ENCODE measurements around the gene TRAPPC12.

The TRAPPC12 gene

GRCh38 chr2:3414133-3414860, 34.8 kb downstream of the TRAPPC12 start:
- H3K27ac ChIP-seq (ENCODE audit: insufficient read depth in 1 of 2, low read depth in 1 of 2, low read length in 2 of 2, poor library complexity in 1 of 2, severe bottlenecking in 2 of 2): no peak overlapping the region
- ChIA-PET CTCF (interaction anchor here (2.2 kb wide), 1 partner anchor 9 kb away, joined by 12 read pairs; no protein-coding TSS in a partner anchor), POLR2A (no interaction called here)
- DNase-seq: no peak
- no peaks in the 10 kb centered on the region for H3K9me3 ChIP-seq (ENCODE audit: control extremely low read depth in 1 of 5, control insufficient read depth in 4 of 5, insufficient read depth in 2 of 5, low read depth in 1 of 5, low read length in 4 of 5)
- 94% methylated on average over 20 of the region's 25 CpGs for WGBS (ENCODE audit: insufficient coverage)
- H3K36me3 ChIP-seq (ENCODE audit: control insufficient read depth in 4 of 4, insufficient read depth in 4 of 4, low read length in 3 of 4): peaks cover 0 to 29% (median 14%) of the 10 kb centered on the region in 4 experiments
- H3K27me3 ChIP-seq (replicated peaks in 2 of 5; ENCODE audit: control insufficient read depth in 4 of 5, insufficient read depth in 5 of 5, low read length in 4 of 5): no peaks in the 10 kb centered on the region
- no peaks in the 10 kb centered on the region for H3K4me1 ChIP-seq (ENCODE audit: control extremely low read depth in 1 of 4, control insufficient read depth in 4 of 4, insufficient read depth in 4 of 4, low read length in 3 of 4)
- no peak overlapping the region for H3K4me3 ChIP-seq (ENCODE audit: control insufficient read depth in 1 of 7, extremely low read depth in 1 of 7, insufficient read depth in 4 of 7, low read depth in 2 of 7, low read length in 6 of 7)

GRCh38 chr2:3418766-3419404, 39.4 kb downstream of the TRAPPC12 start:
- Histone ChIP-seq H3K36me3 (ENCODE audit: control insufficient read depth in 4 of 4, insufficient read depth in 4 of 4, low read length in 3 of 4) (peaks cover 0 to 63% (median 28%) of the 10 kb centered on the region in 4 experiments), H3K4me1 (ENCODE audit: control extremely low read depth in 1 of 4, control insufficient read depth in 4 of 4, insufficient read depth in 4 of 4, low read length in 3 of 4) (no peaks in the 10 kb centered on the region), H3K9me3 (ENCODE audit: control extremely low read depth in 1 of 5, control insufficient read depth in 4 of 5, insufficient read depth in 2 of 5, low read depth in 1 of 5, low read length in 4 of 5) (no peaks in the 10 kb centered on the region), H3K27me3 (replicated peaks in 2 of 5; ENCODE audit: control insufficient read depth in 4 of 5, insufficient read depth in 5 of 5, low read length in 4 of 5) (no peaks in the 10 kb centered on the region), H3K27ac (ENCODE audit: insufficient read depth in 1 of 2, low read depth in 1 of 2, low read length in 2 of 2, poor library complexity in 1 of 2, severe bottlenecking in 2 of 2) (no peak overlapping the region), H3K4me3 (ENCODE audit: control insufficient read depth in 1 of 7, extremely low read depth in 1 of 7, insufficient read depth in 4 of 7, low read depth in 2 of 7, low read length in 6 of 7) (no peak overlapping the region)
- ChIA-PET POLR2A (no interaction called here), CTCF (interaction anchor here (0.7 kb wide), 1 partner anchor 176 kb away, joined by 3 read pairs; the partner anchor contains the start of gene COLEC11)
- DNase-seq: no peak
- WGBS (ENCODE audit: insufficient coverage): 94% methylated on average over 10 of the region's 11 CpGs

GRCh38 chr2:3420076-3420768, 40.7 kb downstream of the TRAPPC12 start:
- POLR2A ChIA-PET: no interaction called here
- Histone ChIP-seq H3K27ac (ENCODE audit: insufficient read depth in 1 of 2, low read depth in 1 of 2, low read length in 2 of 2, poor library complexity in 1 of 2, severe bottlenecking in 2 of 2) (no peak overlapping the region), H3K9me3 (ENCODE audit: control extremely low read depth in 1 of 5, control insufficient read depth in 4 of 5, insufficient read depth in 2 of 5, low read depth in 1 of 5, low read length in 4 of 5) (no peaks in the 10 kb centered on the region), H3K27me3 (replicated peaks in 2 of 5; ENCODE audit: control insufficient read depth in 4 of 5, insufficient read depth in 5 of 5, low read length in 4 of 5) (no peaks in the 10 kb centered on the region), H3K4me1 (ENCODE audit: control extremely low read depth in 1 of 4, control insufficient read depth in 4 of 4, insufficient read depth in 4 of 4, low read length in 3 of 4) (no peaks in the 10 kb centered on the region), H3K4me3 (ENCODE audit: control insufficient read depth in 1 of 7, extremely low read depth in 1 of 7, insufficient read depth in 4 of 7, low read depth in 2 of 7, low read length in 6 of 7) (no peak overlapping the region), H3K36me3 (ENCODE audit: control insufficient read depth in 4 of 4, insufficient read depth in 4 of 4, low read length in 3 of 4) (peaks cover 3 to 65% (median 32%) of the 10 kb centered on the region in 4 experiments)
- CTCF ChIA-PET: interaction anchor here (1.4 kb wide), 1 partner anchor 230 kb away, joined by 3 read pairs; no protein-coding TSS in a partner anchor
- 98% methylated on average over 9 of the region's 13 CpGs for WGBS (ENCODE audit: insufficient coverage)
- DNase-seq: no peak

- H3K4me1 ChIP-seq (ENCODE audit: control extremely low read depth in 1 of 4, control insufficient read depth in 4 of 4, insufficient read depth in 4 of 4, low read length in 3 of 4): no peaks in the 10 kb centered on the region
- ChIA-PET POLR2A (no interaction called here), CTCF (interaction anchor here (1.2 to 1.4 kb wide), 2 partner anchors 41 to 229 kb away, joined by 3 read pairs; no protein-coding TSS in a partner anchor)
- H3K36me3 ChIP-seq (ENCODE audit: control insufficient read depth in 4 of 4, insufficient read depth in 4 of 4, low read length in 3 of 4): peaks cover 9 to 70% (median 34%) of the 10 kb centered on the region in 4 experiments
- H3K4me3 ChIP-seq (ENCODE audit: control insufficient read depth in 1 of 7, extremely low read depth in 1 of 7, insufficient read depth in 4 of 7, low read depth in 2 of 7, low read length in 6 of 7): no peak overlapping the region
- H3K9me3 ChIP-seq (ENCODE audit: control extremely low read depth in 1 of 5, control insufficient read depth in 4 of 5, insufficient read depth in 2 of 5, low read depth in 1 of 5, low read length in 4 of 5): no peaks in the 10 kb centered on the region
- no peak overlapping the region for H3K27ac ChIP-seq (ENCODE audit: insufficient read depth in 1 of 2, low read depth in 1 of 2, low read length in 2 of 2, poor library complexity in 1 of 2, severe bottlenecking in 2 of 2)
- H3K27me3 ChIP-seq (replicated peaks in 2 of 5; ENCODE audit: control insufficient read depth in 4 of 5, insufficient read depth in 5 of 5, low read length in 4 of 5): no peaks in the 10 kb centered on the region
- DNase-seq: no peak
- 99% methylated on average over 8 of the region's 14 CpGs for WGBS (ENCODE audit: insufficient coverage)
Observed at GRCh38 chr2:3420769-3421397, 41.4 kb downstream of the TRAPPC12 start.

GRCh38 chr2:3421580-3421979, 42.1 kb downstream of the TRAPPC12 start:
- H3K4me3 ChIP-seq (ENCODE audit: control insufficient read depth in 1 of 7, extremely low read depth in 1 of 7, insufficient read depth in 4 of 7, low read depth in 2 of 7, low read length in 6 of 7): no peak overlapping the region
- no peaks in the 10 kb centered on the region for H3K4me1 ChIP-seq (ENCODE audit: control extremely low read depth in 1 of 4, control insufficient read depth in 4 of 4, insufficient read depth in 4 of 4, low read length in 3 of 4)
- H3K27me3 ChIP-seq (replicated peaks in 2 of 5; ENCODE audit: control insufficient read depth in 4 of 5, insufficient read depth in 5 of 5, low read length in 4 of 5): no peaks in the 10 kb centered on the region
- ChIA-PET POLR2A (no interaction called here), CTCF (interaction anchor here (1.2 kb wide), 1 partner anchor 40 kb away, joined by 3 read pairs; no protein-coding TSS in a partner anchor)
- H3K27ac ChIP-seq (ENCODE audit: insufficient read depth in 1 of 2, low read depth in 1 of 2, low read length in 2 of 2, poor library complexity in 1 of 2, severe bottlenecking in 2 of 2): no peak overlapping the region
- 94% methylated on average over 16 of the region's 19 CpGs for WGBS (ENCODE audit: insufficient coverage)
- H3K36me3 ChIP-seq (ENCODE audit: control insufficient read depth in 4 of 4, insufficient read depth in 4 of 4, low read length in 3 of 4): peaks cover 9 to 77% (median 40%) of the 10 kb centered on the region in 4 experiments
- no peak for DNase-seq
- H3K9me3 ChIP-seq (ENCODE audit: control extremely low read depth in 1 of 5, control insufficient read depth in 4 of 5, insufficient read depth in 2 of 5, low read depth in 1 of 5, low read length in 4 of 5): no peaks in the 10 kb centered on the region

- no peaks in the 10 kb centered on the region for H3K9me3 ChIP-seq (ENCODE audit: control extremely low read depth in 1 of 5, control insufficient read depth in 4 of 5, insufficient read depth in 2 of 5, low read depth in 1 of 5, low read length in 4 of 5)
- H3K27ac ChIP-seq (ENCODE audit: insufficient read depth in 1 of 2, low read depth in 1 of 2, low read length in 2 of 2, poor library complexity in 1 of 2, severe bottlenecking in 2 of 2): no peak overlapping the region
- CTCF ChIA-PET: interaction anchor here (0.8 to 3.1 kb wide), 11 partner anchors 9 to 230 kb away, joined by 3 to 19 read pairs (median 8); no protein-coding TSS in a partner anchor
- H3K27me3 ChIP-seq (replicated peaks in 2 of 5; ENCODE audit: control insufficient read depth in 4 of 5, insufficient read depth in 5 of 5, low read length in 4 of 5): no peaks in the 10 kb centered on the region
- peaks cover 11 to 83% (median 44%) of the 10 kb centered on the region in 4 experiments for H3K36me3 ChIP-seq (ENCODE audit: control insufficient read depth in 4 of 4, insufficient read depth in 4 of 4, low read length in 3 of 4)
- POLR2A ChIA-PET: no interaction called here
- H3K4me1 ChIP-seq (ENCODE audit: control extremely low read depth in 1 of 4, control insufficient read depth in 4 of 4, insufficient read depth in 4 of 4, low read length in 3 of 4): no peaks in the 10 kb centered on the region
- peak in 1 of 3 donors; percentile 5 for DNase-seq
- 95% methylated on average over 16 of the region's 16 CpGs for WGBS (ENCODE audit: insufficient coverage)
- no peak overlapping the region for H3K4me3 ChIP-seq (ENCODE audit: control insufficient read depth in 1 of 7, extremely low read depth in 1 of 7, insufficient read depth in 4 of 7, low read depth in 2 of 7, low read length in 6 of 7)
Observed at GRCh38 chr2:3422161-3422779, 42.8 kb downstream of the TRAPPC12 start.
